HG03432 (cell line): ENCODE results near the gene GARNL3.

Source experiments
- ATAC-seq: cut with Tn5 transposase; IDR thresholded peaks from one replicate; pipeline ENCODE4 v1.9.1; 2021; ENCODE audit warnings: mild to moderate bottlenecking, moderate library complexity; ENCODE audit not compliant: unreplicated experiment

GARNL3 gene

DNA sequence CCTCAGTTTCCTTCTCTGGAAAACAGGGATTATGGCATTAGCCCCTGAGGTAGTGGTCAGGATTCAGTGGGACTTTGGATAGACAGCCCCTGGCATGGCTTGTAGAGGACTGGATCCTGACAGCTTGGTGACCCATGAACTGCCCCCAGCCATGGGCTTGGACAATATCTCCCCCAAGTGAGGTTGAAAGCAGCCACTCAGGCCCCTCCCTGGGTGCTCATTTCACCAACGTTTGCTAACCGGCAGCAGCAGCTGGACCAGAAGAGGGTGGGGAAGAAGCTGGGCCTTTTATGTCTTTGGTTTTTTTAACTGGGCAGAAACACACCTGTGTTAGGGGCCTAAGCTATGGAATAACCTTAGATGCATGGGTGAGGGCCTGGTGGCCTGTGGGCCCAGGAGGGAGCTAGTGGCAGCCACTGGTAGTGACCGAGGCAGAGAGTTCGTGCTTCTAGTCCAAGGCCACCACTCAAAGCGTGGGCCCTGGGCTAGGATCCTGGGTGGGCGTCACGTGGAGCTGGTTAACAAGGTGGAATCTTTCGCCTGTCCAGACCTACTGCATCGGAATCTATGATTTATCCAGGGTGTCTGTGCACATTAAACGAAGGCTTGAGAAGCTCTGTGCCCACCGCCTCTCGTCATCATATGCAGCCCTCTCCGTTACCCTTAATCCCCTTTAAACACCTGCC lies 134.3 kb downstream of the GARNL3 start:
- no peak for ATAC-seq

GRCh38 chr9:127399736-127400269 lies 135.2 kb downstream of the GARNL3 start:
- no peak for ATAC-seq

DNA sequence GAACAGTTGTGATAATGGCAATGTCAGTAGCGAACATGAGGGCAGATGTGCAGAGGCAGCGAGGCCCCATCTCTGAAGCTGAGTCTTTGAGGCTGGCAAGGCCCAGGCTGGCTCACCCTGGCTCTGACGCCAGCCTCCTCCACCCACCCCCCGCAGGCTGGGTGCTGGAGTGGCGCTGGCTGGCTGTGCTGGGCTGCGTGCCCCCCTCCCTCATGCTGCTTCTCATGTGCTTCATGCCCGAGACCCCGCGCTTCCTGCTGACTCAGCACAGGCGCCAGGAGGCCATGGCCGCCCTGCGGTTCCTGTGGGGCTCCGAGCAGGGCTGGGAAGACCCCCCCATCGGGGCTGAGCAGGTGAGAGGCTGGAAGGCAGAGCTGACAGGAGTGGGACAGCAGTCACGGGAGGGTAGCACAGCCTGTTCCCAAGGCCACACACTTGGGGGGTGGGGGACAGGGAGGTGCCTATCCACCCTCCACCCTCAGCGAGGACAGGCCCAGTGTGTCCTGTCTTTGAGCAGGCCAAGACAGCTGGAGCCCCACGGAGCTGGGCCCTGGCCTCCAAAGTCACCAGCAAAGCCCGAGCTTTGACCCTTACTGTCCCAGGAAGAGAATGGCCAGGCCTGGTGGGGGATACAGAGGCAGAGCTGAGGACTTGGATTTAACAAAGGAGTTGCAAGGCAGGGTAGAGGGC lies 138.0 kb downstream of the GARNL3 start:
- ATAC-seq, result no peak

DNA sequence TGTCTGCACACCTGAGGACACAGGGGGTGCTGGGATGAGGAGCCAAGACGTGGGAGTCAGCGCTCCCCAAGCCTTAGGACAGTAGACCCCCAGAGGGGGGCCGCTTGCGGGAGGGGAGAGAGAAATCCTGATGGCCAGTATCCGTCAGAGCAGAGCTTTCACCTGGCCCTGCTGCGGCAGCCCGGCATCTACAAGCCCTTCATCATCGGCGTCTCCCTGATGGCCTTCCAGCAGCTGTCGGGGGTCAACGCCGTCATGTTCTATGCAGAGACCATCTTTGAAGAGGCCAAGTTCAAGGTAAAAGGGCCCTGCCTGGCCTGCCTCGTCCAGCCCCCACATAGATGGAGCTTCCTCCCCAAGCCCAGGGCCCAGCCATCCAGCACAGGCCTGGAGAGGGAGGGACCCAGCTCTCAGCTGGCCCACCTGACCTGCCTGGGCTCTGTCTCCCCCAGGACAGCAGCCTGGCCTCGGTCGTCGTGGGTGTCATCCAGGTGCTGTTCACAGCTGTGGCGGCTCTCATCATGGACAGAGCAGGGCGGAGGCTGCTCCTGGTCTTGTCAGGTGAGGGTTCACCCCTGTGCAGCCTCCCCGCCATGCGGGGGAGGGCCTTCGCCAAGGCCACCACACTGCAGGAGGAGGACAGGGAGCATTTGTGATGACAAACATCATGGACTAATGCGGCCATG lies 139.1 kb downstream of the GARNL3 start:
- ATAC-seq, result no peak

GRCh38 chr9:127404631-127405030 lies 140.1 kb downstream of the GARNL3 start:
- no peak for ATAC-seq

DNA sequence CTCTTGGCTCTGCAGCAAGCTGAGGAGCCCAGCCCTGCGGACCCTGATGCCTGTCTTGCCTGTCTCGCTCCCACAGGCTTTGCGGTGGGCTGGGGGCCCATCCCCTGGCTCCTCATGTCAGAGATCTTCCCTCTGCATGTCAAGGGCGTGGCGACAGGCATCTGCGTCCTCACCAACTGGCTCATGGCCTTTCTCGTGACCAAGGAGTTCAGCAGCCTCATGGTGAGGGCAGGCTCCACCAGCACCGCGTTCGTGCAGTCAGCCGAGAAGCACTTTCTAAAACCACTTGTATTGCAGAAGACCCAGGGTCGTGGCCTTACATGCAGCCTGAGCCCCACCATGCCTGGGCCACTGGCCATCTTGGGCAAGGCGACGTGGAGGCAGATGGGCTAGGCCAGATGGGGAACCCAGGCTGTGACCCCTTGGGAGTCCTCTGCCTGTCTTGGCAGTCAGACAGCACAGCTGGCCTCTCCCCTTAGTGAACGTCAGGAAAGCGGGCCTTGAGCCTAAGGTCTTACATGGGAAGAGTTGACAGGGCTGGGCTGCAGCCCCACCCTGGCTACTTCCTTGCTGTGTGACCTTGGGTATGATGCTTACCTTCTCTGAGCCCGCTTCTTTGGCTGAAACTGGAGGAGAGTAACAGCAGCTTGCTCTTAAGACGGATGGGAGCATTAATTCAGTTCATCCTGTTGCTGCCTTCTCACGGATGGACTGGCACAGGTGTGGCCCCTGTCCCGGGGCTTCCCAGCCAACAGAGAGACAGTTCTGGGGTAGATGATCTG lies 141.0 kb downstream of the GARNL3 start:
- ATAC-seq, result no peak

GRCh38 chr9:127406799-127407491 lies 142.4 kb downstream of the GARNL3 start:
- no peak for ATAC-seq

DNA sequence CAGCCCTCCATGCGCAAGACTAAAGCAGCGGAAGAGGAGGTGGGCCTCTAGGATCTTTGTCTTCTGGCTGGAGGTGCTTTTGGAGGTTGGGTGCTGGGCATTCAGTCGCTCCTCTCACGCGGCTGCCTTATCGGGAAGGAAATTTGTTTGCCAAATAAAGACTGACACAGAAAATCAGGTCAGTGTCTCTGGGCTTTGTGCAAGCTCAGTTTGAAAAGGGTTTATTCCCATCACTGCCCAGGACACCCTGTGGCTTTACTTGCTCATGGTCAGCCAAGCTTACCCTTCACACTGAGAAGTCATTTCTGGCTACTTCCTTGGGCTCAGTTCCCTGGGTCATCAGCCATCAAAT lies 142.9 kb downstream of the GARNL3 start:
- ATAC-seq, result no peak

GRCh38 chr9:127411122-127411521 lies 146.5 kb downstream of the GARNL3 start:
- ATAC-seq, result no peak

DNA sequence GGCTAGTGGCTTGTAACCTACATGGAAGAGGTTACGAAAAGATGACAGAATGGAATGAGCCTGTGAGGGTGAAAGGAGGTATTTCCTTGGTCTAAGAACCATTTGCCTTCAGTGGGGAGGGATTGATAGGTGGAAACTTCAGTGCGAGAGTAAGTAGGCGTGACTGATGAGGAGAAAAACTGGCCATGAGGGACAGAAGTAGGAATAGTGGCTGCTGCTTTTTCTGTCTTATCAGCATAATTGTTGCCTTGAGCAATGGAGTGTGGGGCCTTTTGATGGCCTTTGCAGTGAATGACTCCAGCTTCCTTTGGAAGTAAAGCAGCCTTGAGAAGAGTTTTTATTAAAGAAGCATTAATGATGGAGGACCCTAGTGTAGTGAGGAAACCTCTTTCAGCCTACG lies 150.6 kb downstream of the GARNL3 start:
- no peak for ATAC-seq

DNA sequence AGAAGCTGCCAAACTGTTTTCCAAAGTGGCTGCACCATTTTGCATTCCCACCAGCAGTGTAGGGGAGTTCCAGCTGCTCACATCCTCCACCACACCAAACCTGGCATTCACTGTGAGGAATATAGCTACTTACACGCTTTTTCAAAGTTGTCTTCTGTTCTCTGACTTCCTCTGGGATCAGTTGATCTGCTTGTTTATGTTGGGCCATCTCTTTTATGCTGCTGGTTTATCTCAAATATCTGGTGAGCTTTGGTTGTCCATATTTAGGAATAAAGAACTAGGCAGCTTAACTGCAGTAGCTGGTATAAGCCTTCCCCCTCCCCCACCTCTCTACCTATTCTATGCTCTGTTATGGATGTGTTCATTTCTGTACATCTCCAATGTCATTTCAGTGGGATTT lies 151.1 kb downstream of the GARNL3 start:
- ATAC-seq, result no peak

- no peak for ATAC-seq
These were observed 152.8 kb downstream of the GARNL3 start for GRCh38 chr9:127417131-127418036.

DNA sequence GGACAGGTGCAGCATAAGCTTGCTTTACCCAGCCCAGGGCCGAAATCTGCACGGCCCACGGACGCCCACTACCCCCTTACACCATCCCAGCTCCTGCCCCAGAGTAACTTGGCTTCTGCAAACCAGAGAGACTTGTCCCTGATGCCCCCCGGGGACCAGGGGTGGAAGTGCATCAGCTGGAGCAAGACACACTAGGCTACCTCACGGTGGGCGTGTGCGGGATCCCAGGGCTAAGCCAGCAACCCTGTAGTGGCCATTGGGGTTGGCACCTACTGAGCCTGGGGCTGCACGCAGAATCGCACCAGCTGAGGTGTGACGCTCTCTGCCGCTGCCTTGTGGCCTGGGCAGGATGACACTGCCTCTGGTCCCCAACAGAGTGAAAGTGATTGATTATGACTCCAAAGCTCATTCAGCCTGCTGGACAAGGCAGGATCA lies 153.5 kb downstream of the GARNL3 start:
- no peak for ATAC-seq

DNA sequence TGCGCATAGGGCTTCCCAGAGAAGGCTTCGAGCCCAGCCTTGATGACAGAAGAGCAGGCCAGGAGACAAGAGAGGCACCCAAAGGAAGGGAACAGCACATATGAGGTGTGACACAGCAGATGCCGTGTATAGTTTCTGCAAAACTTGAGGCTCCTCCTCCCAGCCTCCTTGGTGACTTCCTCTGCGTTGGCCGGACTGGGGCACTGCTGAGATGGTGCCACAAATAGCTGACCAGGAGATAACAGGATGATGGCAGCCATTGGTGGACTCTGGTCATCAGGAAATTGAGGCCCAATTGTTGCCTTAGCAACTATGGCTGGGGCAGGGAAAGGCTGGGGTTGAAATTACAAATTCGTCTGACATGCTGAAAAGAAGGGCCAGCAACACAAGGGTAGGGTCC lies 154.8 kb downstream of the GARNL3 start:
- no peak for ATAC-seq

DNA sequence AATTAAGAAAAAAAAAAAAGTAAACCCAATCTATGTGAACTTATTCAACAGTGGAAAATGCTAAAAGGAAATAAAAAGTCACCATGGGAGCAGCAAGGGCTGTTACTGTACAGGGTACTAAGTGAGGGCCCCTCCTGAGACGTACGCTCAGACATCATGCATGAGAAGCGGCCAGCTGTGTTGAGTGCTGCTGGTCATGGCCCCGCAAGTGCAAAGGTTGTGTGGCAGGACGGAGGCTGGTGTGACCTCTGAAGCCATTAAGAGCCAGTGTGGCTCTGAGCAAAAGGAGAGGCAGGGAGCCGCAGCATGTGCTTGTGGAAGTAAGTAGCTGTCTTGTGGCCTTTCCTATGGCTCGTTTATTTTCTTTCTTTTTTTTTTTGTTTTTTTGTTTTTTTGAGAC lies 156.5 kb downstream of the GARNL3 start:
- no peak for ATAC-seq

- ATAC-seq, result no peak
These were observed 157.7 kb downstream of the GARNL3 start for GRCh38 chr9:127422133-127422782.

DNA sequence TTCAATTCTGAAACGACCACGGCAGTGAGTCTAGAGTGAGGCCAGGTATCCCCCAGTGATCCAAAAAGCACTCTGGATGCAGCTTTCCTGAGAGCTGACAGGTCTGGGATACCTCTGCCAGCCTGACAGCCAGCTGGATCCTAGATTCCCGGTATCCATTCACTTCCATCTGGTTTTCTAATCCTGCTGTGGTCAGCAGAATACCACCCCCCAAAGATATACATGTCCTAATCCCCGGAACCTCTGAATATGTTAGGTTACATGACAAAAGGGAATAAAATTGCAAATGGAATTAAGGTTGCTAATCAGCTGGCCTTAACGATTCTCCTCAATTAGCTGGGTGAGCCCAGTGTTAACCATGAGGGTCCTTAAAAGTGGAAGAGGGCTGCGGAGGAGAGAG lies 158.2 kb downstream of the GARNL3 start:
- ATAC-seq, result no peak

DNA sequence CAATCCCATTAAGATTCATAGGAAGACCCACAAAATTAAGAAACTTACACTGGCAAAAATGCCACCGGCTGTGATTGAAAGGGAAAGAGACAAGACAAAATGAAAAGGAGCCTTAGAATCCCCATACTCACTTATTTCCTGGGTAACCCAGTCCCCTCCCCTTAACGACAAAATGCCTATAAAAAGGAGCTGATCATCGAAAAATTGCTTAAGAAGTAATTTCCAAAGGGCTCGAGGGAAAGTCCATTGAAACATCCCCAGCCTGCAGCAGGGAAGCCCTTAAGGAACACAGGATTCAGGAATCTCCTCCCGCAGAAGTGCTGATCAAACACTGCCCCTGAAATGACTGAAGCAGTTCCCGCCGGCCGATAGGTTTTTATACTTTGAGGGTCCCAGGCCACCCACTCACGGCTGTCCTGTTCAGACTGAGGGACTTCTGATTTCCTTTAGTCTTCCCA lies 158.9 kb downstream of the GARNL3 start:
- no peak for ATAC-seq
